HG03457 (cell line): ENCODE measurements around the gene LEF1.

Experiments
- ATAC-seq: cut with Tn5 transposase; IDR thresholded peaks from one replicate; pipeline ENCODE4 v1.9.1; 2021; ENCODE audit warnings: moderate number of reproducible peaks; ENCODE audit not compliant: unreplicated experiment

Gene LEF1

DNA sequence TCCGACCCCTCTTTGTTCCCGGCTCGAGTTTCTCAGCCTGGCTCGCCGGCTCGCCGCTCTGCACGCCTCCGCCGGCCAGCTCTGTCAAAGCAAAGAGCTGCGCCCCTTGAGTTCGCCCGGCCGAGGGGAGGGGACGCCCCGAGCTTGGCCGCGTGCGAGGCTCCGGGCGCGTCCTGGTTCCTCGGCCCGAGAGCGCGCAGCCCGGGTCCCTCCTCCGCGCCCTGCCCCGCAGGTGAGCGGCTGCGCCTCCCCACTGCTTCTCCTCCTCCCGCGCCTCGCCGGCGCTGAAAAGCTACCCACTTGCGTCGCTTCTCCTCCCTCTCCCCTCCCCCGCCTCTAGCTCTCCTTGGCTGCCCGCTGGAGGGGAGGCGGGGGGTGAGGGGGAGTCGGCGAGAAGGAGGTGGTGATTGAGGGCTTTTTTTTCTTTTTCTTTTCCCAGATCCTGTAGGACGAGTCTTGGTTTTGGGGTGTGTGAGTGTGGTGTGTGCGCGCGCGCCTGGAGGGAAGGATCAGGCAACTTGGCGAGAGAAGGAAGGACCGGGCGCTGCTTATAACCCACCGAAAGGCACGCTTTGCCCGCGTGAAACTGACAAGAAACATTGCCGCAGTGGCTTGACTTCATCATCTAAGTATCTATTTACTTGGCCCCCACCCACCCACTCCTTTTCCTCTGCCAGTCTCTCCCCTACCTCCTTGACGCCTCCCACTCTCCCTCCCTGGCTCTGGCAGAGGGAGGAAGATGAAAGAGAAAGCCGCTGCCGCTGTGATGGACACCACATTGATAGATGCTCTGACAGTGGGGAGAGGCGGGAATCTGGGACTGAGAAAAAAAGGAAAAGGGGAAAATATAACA lies at the start of gene LEF1:
TSS of gene LEF1 (minus strand) at position 262 of the 853 bp plus-strand sequence. CDS start 1,165 bp downstream, outside the sequence.
- peak; percentile 33 for ATAC-seq

DNA sequence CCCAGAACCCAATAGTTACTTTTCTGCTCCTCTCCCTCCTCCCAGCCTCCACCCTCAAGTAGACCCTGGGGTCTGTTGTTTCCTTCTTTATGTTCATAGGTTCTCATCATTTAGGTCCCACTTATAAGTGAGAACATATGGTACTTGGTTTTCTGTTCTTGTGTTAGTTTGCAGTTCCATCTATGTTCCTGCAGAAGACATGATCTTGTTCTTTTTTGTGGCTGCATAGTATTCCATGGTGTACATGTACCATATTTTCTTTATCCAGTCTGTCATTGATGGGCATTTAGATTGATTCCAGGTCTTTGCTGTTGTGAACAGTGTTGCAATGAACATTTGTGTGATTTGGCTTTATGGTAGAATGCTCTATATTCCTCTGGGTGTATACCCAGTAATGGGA lies 47.8 kb upstream of the LEF1 start:
- no peak for ATAC-seq

DNA sequence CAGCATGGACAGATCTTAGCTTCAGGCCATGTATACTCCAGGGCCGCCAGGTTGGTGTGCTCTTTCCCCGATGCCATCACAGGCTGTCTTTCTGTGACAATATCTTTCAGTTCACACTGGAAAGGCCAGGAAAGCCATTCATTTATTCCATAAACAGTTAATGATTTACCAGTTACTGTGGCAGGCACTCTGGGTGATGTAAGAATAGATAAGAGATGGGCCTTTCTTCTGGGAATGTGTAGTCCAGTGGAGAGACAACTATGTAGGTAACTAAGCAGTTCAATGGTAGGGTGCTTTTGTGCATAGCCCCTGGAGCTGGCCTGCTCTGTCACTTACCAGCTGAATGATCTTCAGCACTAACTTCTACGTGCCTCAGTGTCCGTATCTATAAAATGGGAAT lies 46.3 kb upstream of the LEF1 start:
- no peak for ATAC-seq

DNA sequence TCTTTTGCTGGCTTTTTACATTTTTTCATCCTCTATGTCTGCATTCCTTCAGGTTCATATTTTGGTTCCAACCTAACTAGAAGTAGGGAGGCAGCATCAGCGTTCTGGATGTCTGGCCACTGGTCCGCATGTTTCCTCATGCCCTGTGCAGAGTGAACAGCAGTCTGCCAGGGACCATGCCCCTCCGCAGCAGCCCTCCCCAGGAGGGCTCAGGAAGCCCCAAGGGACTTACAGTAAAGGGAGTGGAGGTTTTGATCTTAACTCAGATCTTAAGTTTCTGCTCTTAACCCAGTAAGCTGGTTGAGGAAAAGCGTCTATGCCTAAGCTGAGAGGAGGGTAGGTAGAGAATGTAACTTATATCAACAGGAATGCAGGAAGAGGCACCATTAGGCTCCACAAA lies 45.0 kb upstream of the LEF1 start:
- no peak for ATAC-seq

DNA sequence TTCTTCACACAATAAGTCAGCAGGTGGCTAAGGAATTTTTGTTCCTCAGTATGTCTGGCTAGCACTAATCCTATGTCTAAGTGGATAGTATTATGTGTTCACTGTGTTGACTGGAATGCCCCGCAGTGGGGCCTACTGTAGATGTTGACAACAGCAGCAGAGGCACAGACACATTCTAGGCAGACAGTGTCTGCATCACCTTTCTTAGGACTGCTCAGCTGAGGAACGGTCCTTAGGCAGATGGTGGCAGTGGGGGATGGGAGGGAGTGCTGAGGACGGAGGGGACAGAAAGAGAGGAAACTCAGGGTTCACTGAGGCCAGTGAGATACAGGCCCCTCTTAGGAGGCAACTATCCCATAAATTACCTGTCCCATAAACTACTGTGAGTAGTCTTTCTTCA lies 44.6 kb upstream of the LEF1 start:
- no peak for ATAC-seq

DNA sequence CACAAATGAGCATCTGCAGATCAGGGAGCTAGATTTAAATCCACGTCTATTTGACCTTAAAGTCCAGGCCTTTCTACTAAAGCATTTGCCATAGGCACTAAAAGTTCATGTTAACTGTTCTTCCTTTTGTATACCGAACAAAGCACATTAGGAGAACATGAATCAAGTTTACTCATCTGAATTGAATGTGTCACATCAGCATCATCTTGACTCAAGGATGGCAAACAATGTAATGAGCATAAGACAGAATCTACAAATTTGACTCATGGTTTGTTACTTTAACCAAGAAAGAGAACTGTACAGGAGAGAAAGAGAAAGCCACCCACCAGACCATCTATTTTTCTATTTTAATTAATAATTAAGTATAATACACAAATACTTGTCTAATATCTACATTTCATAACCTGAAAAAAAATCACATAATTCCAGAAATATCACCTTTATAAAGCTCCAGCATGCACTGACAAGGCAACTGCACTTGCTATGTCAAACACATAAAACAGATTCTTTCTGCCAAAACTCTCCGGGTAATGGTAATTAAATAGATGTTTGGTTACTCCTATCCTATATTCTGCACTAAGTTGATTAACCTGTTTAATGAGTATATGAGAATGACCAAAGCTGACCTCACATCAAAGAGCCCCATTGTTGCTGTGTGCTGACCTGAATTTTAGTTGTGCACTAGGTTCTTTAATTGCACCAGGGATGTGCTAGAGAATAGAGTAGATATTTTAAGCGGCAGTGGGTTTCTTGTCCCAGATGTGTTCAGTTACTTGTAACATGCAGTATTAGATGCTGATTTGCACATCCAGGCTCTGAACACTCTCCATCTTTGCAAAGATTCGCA lies 42.5 kb upstream of the LEF1 start:
- no peak for ATAC-seq

DNA sequence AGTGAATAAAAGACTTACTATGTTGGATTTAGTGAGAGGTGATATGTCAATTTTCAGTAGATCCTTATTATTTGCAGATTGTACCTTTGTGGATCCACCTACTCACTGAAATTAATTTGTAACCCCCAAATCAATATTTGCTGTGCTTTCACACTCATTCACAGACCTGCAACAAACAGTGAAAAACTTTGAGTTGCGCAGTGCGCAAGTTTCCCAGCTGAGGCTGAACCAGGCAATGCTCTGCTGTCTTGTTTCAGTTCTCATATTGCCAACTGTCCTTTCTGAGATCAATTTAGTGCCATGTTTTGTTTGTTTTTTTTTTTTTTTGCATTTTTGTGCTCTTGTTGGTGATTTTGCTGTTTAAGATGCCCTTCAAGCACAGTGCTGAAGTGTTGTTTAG lies 40.8 kb upstream of the LEF1 start:
- no peak for ATAC-seq

DNA sequence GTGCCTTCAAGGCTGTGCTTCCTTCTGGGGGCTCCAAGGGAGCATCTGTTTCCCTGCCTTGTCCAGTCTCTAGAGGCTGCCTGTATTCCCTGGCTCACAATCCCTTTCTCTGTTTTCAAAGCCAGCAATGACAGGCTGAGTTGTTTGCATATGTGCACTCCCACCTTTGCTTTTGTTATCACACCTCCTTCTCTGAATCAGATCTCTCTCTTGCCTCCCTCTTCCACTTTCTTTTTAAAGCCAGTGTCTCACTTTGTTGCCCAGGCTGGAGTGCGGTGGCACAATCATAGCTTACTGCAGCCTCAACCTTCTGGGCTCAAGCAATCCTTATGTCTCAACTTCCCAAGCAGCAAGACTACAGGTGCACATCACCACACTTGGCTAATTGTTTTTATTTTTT lies 37.1 kb upstream of the LEF1 start:
- ATAC-seq = no peak

DNA sequence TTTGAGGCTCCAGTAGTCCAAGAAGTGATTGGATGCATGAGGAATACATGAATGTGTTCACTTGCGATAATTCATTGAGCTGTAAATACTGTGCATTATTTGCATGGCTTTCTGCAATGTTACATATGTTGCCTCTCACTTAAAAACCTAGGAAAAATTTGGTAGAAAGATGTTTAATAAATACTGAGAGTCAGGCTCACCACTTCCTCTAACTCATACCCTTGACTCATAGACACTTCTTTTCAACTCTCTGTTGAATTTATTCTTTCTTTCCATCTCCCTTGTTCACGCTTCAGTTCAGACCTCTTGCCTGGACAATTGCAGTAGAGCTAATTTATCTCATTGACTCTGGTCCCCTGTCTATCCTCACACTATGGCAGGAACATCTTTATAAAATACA lies 35.8 kb upstream of the LEF1 start:
- ATAC-seq = no peak

DNA sequence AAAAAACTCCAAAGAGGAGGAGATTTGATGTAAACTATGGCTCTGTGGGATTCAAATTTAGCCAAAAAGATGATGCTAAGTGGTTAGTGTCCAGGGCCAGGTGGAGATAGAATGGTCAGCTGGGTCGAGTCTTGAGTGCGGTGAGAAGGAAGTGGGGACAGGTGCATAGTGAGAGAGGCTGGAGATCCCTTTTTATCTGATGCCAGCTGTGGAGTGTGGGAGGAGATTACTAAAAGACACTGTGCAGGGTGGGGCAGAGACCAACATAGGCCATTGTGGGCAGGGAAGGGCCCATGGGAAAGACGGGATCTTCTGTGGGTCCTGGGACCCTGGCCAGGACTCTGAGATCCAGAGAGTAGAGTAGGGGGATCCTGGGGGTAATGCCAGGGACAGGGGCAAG lies 34.6 kb upstream of the LEF1 start:
- ATAC-seq = no peak

DNA sequence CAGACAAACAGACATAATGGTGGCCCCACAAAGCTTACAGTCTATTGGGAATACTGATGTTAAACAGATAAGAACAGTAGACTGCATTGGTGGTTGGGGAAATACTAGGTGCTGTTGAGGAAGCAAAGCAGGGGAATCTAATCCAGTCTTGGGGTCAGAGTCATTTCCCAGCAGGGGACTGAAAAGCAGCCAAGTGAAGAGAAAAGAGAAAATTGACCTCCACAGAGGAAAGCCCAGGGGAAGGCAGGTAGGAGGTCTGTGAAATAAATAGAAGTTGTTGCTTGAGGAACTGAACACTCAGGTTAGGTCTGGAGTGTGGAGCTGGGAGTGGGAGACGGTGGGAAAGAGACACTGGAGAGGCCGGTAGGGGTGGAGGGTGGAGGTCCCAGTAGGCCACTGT lies 33.0 kb upstream of the LEF1 start:
- no peak for ATAC-seq

DNA sequence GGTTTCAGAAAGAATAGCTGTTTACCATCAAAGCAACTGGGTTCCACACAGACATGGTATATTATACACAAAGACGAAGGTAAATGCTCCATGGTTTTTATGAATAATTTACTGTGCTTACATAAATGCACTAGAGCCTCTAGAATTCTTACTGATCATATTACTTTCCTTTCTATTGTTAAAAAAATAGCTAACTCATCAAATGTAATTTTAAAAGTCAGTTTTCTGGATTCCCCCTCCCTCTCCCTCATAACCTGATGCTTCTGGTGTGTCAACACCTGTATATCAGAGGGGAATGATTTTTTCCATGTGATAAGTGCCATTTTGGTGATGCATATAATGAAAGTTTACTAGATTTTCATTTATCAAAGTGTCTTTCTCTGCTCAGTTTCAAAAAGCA lies 31.1 kb upstream of the LEF1 start:
- ATAC-seq = no peak

DNA sequence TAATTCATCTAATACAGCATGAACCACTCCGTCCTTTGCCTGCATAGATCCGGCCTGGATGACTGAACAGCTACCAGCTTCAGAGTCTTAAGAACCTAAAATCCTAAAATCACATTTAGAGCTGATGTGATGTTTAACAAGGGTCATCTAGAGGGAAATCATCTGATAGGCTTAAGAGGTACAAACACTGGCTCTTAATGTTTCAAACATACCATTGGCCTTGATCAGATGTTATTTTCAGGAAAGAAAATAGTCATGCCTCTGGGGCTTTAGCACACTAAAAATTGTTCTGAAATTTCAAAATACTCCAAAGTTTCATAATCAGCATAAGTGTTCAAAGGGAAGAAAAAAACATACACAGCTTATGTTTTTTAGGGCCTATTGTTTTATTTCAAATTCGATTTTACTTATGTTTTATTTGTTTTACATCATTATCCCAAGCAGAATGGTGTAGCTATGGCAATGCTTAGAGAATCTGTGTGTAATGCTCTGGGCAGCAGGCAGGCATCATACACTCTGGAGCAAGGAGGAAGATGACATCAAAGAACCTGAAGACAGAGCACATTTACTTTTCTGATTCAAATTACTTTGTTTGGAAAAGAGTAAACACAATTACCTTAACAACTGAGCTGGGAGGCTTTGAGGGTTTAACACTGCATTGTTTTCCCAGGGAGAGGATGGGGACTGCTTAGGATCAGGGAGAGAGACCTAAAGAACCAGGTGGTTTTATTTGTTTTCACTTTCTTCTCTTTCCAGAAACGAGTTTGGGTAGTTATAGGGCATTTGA lies 25.3 kb upstream of the LEF1 start:
- ATAC-seq = no peak

DNA sequence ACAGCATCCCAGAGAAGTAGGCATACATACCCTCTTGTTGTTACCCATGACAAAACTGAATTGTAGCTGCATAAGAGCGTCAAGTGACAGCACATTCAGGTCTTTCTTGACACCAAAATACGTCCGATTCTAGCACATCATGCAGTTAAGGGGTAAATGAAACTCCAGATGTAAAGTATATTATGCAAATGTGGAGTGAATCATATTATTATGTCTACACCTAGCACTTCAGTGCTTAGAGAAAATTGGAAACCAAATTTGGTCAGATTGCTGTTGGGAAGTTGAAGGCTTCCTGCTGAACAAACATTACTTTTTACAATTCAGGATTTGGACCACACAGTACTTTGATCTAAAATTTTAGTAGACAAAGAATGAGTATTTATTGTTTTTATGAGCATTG lies 24.2 kb upstream of the LEF1 start:
- no peak for ATAC-seq

DNA sequence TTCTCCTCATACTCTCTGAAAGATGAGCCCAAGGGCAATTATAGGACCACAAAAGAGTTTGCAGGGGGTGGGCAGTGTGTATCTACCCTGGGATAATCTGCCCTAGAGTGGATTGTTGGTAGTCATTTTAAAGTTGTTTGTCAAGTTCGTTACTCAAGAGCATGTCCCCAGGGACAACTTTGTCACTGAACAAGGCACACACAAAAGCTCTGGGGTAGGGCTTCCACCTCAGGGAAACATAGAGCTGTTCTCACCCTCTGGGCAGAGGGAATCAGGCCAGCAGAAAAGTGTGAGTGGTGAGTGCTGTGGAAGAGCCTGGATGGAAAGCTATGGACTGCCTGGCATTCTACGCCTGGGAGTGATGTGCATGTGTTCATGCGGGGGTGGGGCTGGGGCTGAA lies 23.3 kb upstream of the LEF1 start:
- ATAC-seq = no peak

DNA sequence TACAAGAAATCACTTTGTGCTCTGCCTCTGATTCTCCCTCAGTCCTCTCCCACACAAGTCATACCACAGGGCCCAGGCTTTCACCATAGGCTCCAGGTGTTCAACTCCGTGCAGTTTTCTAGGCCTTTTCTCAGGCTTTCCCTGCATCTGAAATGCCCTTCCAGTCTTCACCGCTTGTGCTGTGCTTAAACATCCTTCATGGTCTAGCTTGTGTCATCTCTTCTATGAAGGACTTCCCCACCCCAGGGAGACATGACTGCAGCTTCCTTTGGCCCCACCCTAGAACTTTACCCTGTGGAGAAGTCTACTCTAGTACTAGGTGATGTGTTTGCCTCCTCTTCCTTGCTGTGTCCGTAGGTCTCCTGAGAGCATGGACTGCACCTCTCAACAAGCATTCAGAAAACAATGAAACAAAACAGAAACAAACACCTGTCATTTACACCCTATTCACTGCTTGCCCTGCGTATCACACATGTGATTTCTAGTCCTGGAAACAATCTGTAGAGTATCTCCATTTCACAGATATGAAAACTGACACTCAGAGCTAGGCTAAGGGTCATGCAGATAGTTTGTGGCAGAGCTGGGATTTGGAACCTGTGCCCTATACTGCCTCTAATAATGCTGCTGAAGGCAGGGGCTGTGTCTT lies 22.7 kb upstream of the LEF1 start:
- ATAC-seq = no peak

DNA sequence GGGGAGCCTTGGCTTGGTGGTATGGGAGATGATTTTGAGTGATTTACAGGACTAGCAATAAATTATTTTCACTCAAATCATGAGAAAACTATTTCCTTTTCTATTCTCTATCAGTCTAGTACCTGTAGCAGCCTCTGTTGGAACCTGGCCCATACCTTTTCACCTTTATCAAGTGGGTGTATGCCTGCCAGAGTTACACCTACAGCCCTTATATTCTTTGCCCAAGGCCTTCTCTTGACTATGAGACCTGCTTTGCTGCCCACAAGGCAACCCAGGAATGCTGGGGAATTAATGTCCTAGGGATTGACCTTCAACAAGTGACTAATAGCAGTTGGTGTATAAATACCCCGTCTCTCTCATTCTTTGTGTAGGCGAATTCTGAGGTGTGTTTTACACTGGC lies 20.0 kb upstream of the LEF1 start:
- no peak for ATAC-seq

DNA sequence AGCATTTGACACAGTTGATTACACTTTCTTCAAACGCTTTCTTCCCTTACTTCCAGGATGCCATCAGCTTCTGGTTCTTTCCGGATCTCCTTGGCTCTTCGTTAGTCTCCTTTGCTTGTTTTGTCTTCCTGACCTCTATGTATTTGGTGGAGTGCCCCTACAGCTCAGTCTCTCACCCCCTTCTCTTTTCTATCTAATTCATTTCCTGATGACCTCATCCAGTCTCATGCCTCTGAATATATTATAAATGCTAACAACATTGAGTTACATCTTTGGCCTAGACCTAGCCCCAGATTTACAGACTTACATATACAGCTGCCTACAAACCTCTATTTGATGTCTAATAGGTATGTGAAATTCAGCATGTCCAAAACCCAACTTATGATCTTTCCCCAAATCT lies 16.5 kb upstream of the LEF1 start:
- no peak for ATAC-seq

DNA sequence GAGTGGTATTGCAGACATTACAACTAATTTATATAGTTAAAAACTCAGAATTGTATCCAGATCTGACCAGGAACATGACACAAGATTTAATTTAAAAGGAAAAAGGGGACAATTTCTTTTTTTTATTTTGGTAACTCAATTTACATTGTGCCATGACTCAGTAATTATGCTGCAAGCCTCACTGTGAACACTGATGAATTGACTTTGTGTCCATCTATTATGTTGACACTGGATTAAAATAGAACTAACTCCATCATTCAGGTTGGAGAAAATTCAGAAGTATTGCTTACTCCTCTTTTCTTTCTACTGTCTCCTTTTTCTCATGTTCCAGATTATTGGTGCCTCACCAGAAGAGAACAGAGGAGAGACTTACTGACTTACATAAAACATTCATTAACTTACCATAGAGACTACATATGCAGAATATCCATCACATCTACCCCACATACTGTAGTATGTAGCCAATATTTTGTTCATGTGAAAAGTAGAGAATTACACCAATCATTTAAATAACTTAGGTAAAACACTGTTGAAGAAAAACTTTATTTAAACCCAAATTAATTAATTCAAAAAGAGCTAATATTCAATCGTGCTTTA lies 15.8 kb upstream of the LEF1 start:
- no peak for ATAC-seq

DNA sequence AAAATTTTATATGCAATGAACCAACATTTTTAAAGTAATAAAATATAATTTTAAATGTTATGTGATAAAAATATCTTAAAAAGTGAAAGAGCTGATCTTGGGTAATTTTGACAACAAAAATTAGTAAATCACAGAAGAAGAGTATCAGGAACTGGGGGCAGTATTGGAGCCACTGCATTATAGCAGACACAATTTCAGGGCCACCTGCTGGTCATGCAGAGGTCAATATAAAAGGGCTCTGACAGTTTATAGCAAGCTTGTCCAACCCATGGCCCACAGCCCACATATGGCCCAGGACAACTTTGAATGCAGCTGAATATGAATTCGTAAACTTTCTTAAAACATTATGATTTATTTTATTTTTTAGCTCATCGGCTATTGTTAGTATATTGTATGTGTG lies 13.0 kb upstream of the LEF1 start:
- no peak for ATAC-seq

DNA sequence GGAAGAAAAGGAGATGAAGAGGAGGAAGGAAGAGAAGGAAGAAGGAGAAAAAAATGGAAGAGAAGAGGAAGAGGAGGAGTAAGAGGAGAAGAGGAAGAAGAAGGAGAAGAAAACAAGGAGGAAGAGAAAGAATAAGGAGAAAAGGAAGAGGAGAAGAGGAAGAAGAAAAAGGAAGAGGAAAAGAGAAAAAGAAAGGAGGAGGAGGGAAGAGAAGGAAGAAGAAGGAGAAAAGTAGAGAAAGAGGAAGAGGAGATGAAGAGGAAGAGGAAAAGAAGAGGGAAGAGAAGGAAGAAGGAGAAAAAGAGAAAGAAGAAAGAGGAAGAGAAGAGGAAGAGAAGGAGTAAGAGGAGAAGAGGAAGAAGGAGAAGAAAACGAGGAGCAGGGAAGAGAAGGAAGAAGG lies 11.8 kb upstream of the LEF1 start:
- no peak for ATAC-seq
